ENCODE measurements around the gene NEMP2. TPM values are rescaled to one million over a fixed set of nuclear protein-coding genes. Genes with fewer than 3 reads are reported as not detected.

Gene NEMP2
- total RNA-seq, 1 donor from 2014 or later: 21.1 TPM

DNA sequence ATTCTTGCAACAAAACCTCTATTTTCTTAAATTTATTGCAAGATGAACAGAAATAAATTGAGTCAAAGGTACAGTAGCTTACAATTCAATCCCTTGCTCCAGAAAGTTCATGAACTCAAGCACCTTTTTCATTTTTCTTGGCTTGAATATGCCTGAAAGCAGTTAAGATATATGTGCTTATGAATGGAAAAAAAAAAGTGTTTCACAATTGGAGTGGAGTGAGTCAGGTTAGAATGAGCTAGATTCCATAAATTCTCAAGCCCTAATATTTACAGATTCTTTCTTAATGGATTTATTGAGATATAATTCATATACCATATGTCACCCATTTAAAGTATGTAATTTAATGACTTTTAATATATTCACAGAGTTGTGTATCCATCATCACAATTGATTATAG is 39.6 kb upstream of the NEMP2 start:
- Mint-ChIP-seq H3K27me3 (ENCODE audit: low read depth) (no peaks in the 10 kb centered on the region), H3K36me3 (no peaks in the 10 kb centered on the region), H3K27ac (peak overlapping the region; percentile 81), H3K9me3 (no peaks in the 10 kb centered on the region), H3K4me1 (peaks cover 43% of the 10 kb centered on the region), H3K4me3 (no peak overlapping the region)
- DNase-seq (ENCODE audit: low spot score in 2 of 2, unreplicated experiment in 2 of 2): no peak
- TF ChIP-seq CTCF (IDR thresholded peaks at IDR 0.05; ENCODE audit: unreplicated experiment): no peak

DNA sequence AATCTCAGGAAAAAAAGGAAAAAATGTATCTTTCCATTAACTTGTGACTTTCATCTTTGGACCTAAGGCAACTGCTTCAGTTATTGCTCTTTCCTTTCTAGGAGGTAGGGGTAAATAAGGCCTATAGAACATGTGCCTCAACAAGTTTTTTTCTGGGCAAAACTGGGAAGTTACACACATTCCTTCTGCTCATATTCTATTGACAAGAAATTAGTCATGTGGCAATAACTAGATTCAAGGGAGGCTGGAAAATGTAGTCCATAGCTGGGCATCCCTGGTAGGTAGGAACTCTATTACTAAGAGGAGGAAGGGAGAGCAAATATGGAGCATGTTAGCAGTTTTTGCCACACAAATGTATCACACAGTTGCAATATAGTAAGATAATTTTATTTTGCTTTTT is 37.7 kb upstream of the NEMP2 start:
- Mint-ChIP-seq H3K27ac (no peak overlapping the region), H3K36me3 (peaks cover 7% of the 10 kb centered on the region), H3K4me1 (peaks cover 29% of the 10 kb centered on the region), H3K27me3 (ENCODE audit: low read depth) (no peaks in the 10 kb centered on the region), H3K4me3 (no peak overlapping the region), H3K9me3 (peaks cover 8% of the 10 kb centered on the region)
- no peak for DNase-seq (ENCODE audit: low spot score in 2 of 2, unreplicated experiment in 2 of 2)
- TF ChIP-seq CTCF (IDR thresholded peaks at IDR 0.05; ENCODE audit: unreplicated experiment): no peak

DNA sequence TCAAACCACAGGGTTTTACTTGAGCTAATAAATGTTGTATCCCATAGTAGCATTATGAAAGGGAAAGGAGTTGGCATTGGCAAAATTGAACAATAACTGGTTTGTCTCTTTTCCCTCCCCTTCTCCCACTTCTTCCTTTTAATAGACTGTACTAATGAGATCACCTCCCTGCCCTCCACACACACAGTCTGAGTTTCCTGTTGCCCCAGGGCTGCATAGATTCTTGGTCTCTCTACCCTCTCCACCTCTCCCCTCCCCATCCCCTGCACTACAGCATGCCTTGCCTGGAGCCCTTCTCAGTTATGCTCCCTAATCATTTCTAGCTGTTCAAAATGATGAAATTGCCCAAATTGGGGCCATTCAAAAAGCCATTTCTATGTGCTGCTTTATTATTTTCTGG is 37.2 kb upstream of the NEMP2 start:
- Mint-ChIP-seq H3K27ac (peak overlapping the region; percentile 45), H3K9me3 (peaks cover 13% of the 10 kb centered on the region), H3K4me3 (no peak overlapping the region), H3K4me1 (peaks cover 29% of the 10 kb centered on the region), H3K27me3 (ENCODE audit: low read depth) (no peaks in the 10 kb centered on the region), H3K36me3 (peaks cover 13% of the 10 kb centered on the region)
- no peak for DNase-seq (ENCODE audit: low spot score in 2 of 2, unreplicated experiment in 2 of 2)
- no peak for TF ChIP-seq CTCF (IDR thresholded peaks at IDR 0.05; ENCODE audit: unreplicated experiment)

- peaks cover 17% of the 10 kb centered on the region for H3K36me3 Mint-ChIP-seq
- no peaks in the 10 kb centered on the region for H3K27me3 Mint-ChIP-seq (ENCODE audit: low read depth)
- no peak overlapping the region for H3K27ac Mint-ChIP-seq
- H3K4me1 Mint-ChIP-seq: peaks cover 24% of the 10 kb centered on the region
- H3K9me3 Mint-ChIP-seq: peaks cover 19% of the 10 kb centered on the region
- no peak for TF ChIP-seq CTCF (IDR thresholded peaks at IDR 0.05; ENCODE audit: unreplicated experiment)
- no peak for DNase-seq (ENCODE audit: low spot score in 2 of 2, unreplicated experiment in 2 of 2)
- H3K4me3 Mint-ChIP-seq: no peak overlapping the region
Observed at GRCh38 chr2:190570871-190571270, 36.3 kb upstream of the NEMP2 start.

DNA sequence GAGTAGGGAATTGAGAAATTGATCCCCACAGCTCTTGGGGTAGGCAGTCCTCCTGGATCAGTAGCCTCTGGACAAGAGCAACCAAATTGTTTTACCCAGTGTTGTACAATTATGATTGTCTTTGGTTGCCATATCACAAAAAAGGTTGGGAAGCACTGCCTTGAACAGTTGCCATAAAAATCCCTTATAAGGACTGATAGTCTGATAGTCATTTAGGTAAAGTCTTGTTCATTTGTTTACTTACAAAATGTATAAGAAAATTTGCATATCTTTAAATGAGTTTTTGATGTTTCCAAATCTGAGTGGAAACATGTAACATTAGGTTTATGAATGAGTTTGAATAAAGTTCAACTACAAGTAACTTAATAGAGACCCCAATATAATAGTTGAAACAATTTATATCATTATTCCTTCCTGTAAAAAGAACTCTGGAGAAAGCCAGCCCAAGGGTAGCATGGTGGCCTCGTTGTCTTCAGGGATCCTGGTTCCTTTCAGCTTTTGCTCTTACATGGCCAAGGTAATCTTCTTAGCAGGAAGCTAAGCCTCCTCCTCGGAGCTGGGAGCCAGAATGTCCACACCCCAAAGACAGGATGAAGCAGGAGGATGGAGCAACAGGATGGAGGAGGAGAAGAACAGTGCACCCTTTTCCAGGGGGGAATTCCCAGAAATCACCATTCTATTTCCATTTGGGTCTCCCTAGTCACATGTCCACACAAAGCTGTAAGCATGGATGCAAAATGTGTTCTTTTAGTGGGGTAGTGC is 35.7 kb upstream of the NEMP2 start:
- peaks cover 22% of the 10 kb centered on the region for H3K4me1 Mint-ChIP-seq
- H3K27me3 Mint-ChIP-seq (ENCODE audit: low read depth): no peaks in the 10 kb centered on the region
- peaks cover 19% of the 10 kb centered on the region for H3K9me3 Mint-ChIP-seq
- no peak overlapping the region for H3K27ac Mint-ChIP-seq
- H3K36me3 Mint-ChIP-seq: peaks cover 17% of the 10 kb centered on the region
- DNase-seq (ENCODE audit: low spot score in 2 of 2, unreplicated experiment in 2 of 2): no peak
- no peak for TF ChIP-seq CTCF (IDR thresholded peaks at IDR 0.05; ENCODE audit: unreplicated experiment)
- H3K4me3 Mint-ChIP-seq: no peak overlapping the region
